Mesenchymal stem cell (in vitro differentiated cells and primary cell): ENCODE results near the gene PPIP5K1.

Experiments
- DNase-seq: peaks from one replicate; pipeline ENCODE4 v3.0.0-alpha.2; 2013
- H2AFZ ChIP-seq: one replicate; pipeline ENCODE4 v1.6.1; 2013; ENCODE audit warnings: low read depth, mild to moderate bottlenecking, control low read depth, inconsistent platforms, low read length, moderate library complexity
- H2AK5ac ChIP-seq: 2 replicates; pipeline ENCODE4 v1.6.1; 2013; ENCODE audit warnings: low read length, moderate library complexity, mild to moderate bottlenecking, inconsistent platforms; ENCODE audit not compliant: severe bottlenecking
- H2BK120ac ChIP-seq: one replicate; pipeline ENCODE4 v1.6.1; 2013; ENCODE audit warnings: low read depth, mild to moderate bottlenecking, inconsistent platforms, low read length, moderate library complexity
- H2BK12ac ChIP-seq, 2 experiments: one replicate each; pipeline ENCODE4 v1.6.1; 2013; ENCODE audit warnings: inconsistent platforms in 2 of 2, low read length in 2 of 2, mild to moderate bottlenecking in 2 of 2, moderate library complexity in 2 of 2, control low read depth in 1 of 2
- H2BK15ac ChIP-seq: one replicate; pipeline ENCODE4 v1.6.1; 2013; ENCODE audit warnings: mild to moderate bottlenecking, low read depth, inconsistent platforms; ENCODE audit not compliant: poor library complexity, severe bottlenecking
- H2BK5ac ChIP-seq: 2 replicates; pipeline ENCODE4 v1.6.1; 2013; ENCODE audit warnings: low read depth, mild to moderate bottlenecking, low read length, control low read depth, inconsistent platforms; ENCODE audit not compliant: poor library complexity, severe bottlenecking
- H3K14ac ChIP-seq, 2 experiments: one replicate each; pipeline ENCODE4 v1.6.1; 2013; ENCODE audit warnings: inconsistent platforms in 2 of 2, low read length in 2 of 2, control low read depth in 1 of 2, mild to moderate bottlenecking in 1 of 2, moderate library complexity in 1 of 2
- H3K18ac ChIP-seq, 2 experiments: one replicate each; pipeline ENCODE4 v1.6.1; 2013; ENCODE audit warnings: inconsistent platforms in 2 of 2, low read length in 2 of 2, control low read depth in 1 of 2, low read depth in 1 of 2, mild to moderate bottlenecking in 1 of 2
- H3K23ac ChIP-seq, 2 experiments: one replicate each; pipeline ENCODE4 v1.6.1; 2013; ENCODE audit warnings: inconsistent platforms in 2 of 2, low read length in 2 of 2, mild to moderate bottlenecking in 2 of 2, moderate library complexity in 2 of 2, control low read depth in 1 of 2
- H3K27ac ChIP-seq: 2 replicates; pipeline ENCODE4 v1.5.1; 2013; ENCODE audit warnings: mild to moderate bottlenecking, moderate library complexity, low read length, control low read depth, inconsistent platforms; ENCODE audit not compliant: poor library complexity, severe bottlenecking
- H3K27me3 ChIP-seq, 2 experiments: 2 replicates each; pipeline versions ENCODE4 v1.6.1 to v1.7.0; 2013; ENCODE audit warnings: low read length in 2 of 2, mild to moderate bottlenecking in 2 of 2, moderate library complexity in 2 of 2, control low read depth in 1 of 2, inconsistent platforms in 1 of 2; ENCODE audit not compliant: control insufficient read depth in 1 of 2, insufficient read depth in 1 of 2
- H3K36me3 ChIP-seq, 2 experiments: 2 replicates each; pipeline versions ENCODE4 v1.6.1 to v1.7.0; 2013; ENCODE audit warnings: low read length in 2 of 2, control low read depth in 1 of 2, inconsistent platforms in 1 of 2, low read depth in 1 of 2, mild to moderate bottlenecking in 1 of 2; ENCODE audit not compliant: insufficient read depth in 2 of 2, control insufficient read depth in 1 of 2
- H3K4ac ChIP-seq, 2 experiments: one replicate each; pipeline ENCODE4 v1.6.1; 2013; ENCODE audit warnings: inconsistent platforms in 2 of 2, low read length in 2 of 2, mild to moderate bottlenecking in 2 of 2, moderate library complexity in 2 of 2, control low read depth in 1 of 2, low read depth in 1 of 2
- H3K4me1 ChIP-seq: 2 replicates; pipeline ENCODE4 v1.6.1; 2013; ENCODE audit warnings: low read depth, low read length, control low read depth; ENCODE audit not compliant: control insufficient read depth, insufficient read depth
- H3K4me2 ChIP-seq: 2 replicates; pipeline ENCODE4 v1.6.1; 2013; ENCODE audit warnings: low read length, mild to moderate bottlenecking, inconsistent platforms; ENCODE audit not compliant: poor library complexity, severe bottlenecking
- H3K4me3 ChIP-seq, 2 experiments: 2 replicates each; pipeline versions ENCODE4 v1.5.1 to v1.7.0; 2013; ENCODE audit warnings: low read length in 2 of 2, mild to moderate bottlenecking in 2 of 2, control low read depth in 1 of 2, low read depth in 1 of 2; ENCODE audit not compliant: insufficient read depth in 1 of 2
- H3K79me1 ChIP-seq: replicated peaks from 2 replicates; pipeline ENCODE4 v1.6.1; 2013; ENCODE audit warnings: mild to moderate bottlenecking, control low read depth, low read length, inconsistent platforms; ENCODE audit not compliant: poor library complexity, severe bottlenecking
- H3K9ac ChIP-seq: 2 replicates; pipeline ENCODE4 v1.7.0; 2013; ENCODE audit warnings: mild to moderate bottlenecking, low read length, moderate library complexity
- H3K9me3 ChIP-seq: 2 replicates; pipeline ENCODE4 v1.7.0; 2013; ENCODE audit warnings: mild to moderate bottlenecking, low read length; ENCODE audit not compliant: control insufficient read depth
- H4K8ac ChIP-seq: one replicate; pipeline ENCODE4 v1.6.1; 2013; ENCODE audit warnings: inconsistent platforms, mild to moderate bottlenecking, low read length, moderate library complexity
- H4K91ac ChIP-seq: one replicate; pipeline ENCODE4 v1.6.1; 2013; ENCODE audit warnings: mild to moderate bottlenecking, low read length, inconsistent platforms
- WGBS: methylation state at CpG from one replicate; pipeline ENCODE4 v1.1.7; 2013; ENCODE audit warnings: mixed read lengths; 5-methylcytosine and 5-hydroxymethylcytosine counted together

PPIP5K1 gene

GRCh38 chr15:43498990-43499389 lies 91.0 kb downstream of the PPIP5K1 start:
- Histone ChIP-seq H4K91ac (no peak overlapping the region), H3K9ac (no peak overlapping the region), H2BK5ac (no peak overlapping the region), H3K79me1 (no peaks in the 10 kb centered on the region), H3K4me1 (no peaks in the 10 kb centered on the region), H2BK15ac (no peak overlapping the region), H3K18ac (no peak overlapping the region), H4K8ac (no peak overlapping the region), H2AFZ (no peak overlapping the region), H3K4ac (no peak overlapping the region), H2BK120ac (no peak overlapping the region), H2AK5ac (no peak overlapping the region), H3K9me3 (no peaks in the 10 kb centered on the region), H3K27me3 (no peaks in the 10 kb centered on the region), H3K14ac (no peak overlapping the region), H3K36me3 (no peaks in the 10 kb centered on the region), H3K23ac (no peak overlapping the region), H3K27ac (no peak overlapping the region), H3K4me3 (no peak overlapping the region), H3K4me2 (no peak overlapping the region), H2BK12ac (no peak overlapping the region)
- no peak for DNase-seq
- 79% methylated on average over 2 of the region's 3 CpGs for WGBS

GRCh38 chr15:43493703-43494472 lies 96.1 kb downstream of the PPIP5K1 start:
- Histone ChIP-seq H4K91ac (no peak overlapping the region), H2BK5ac (no peak overlapping the region), H3K4me1 (no peaks in the 10 kb centered on the region), H2BK12ac (no peak overlapping the region), H3K4me2 (peak overlapping the region; percentile 57), H3K14ac (no peak overlapping the region), H3K18ac (no peak overlapping the region), H2AFZ (no peak overlapping the region), H3K79me1 (peaks cover 9% of the 10 kb centered on the region), H3K4ac (no peak overlapping the region), H2BK15ac (no peak overlapping the region), H4K8ac (peak overlapping the region; percentile 19), H3K4me3 (peak overlapping the region in 1 of 2 experiments; percentile 92), H3K27ac (no peak overlapping the region), H3K36me3 (peaks cover 0 to 28% of the 10 kb centered on the region in 2 experiments), H3K27me3 (no peaks in the 10 kb centered on the region), H3K23ac (no peak overlapping the region), H3K9ac (peak overlapping the region; percentile 96), H2BK120ac (no peak overlapping the region), H3K9me3 (no peaks in the 10 kb centered on the region), H2AK5ac (peak overlapping the region; percentile 37)
- WGBS, result 53% methylated on average over 7 of the region's 7 CpGs
- DNase-seq, result no peak

- H3K4me3 ChIP-seq, result peak within 1 kb of the TSS; percentile 90 to 92
- H2BK120ac ChIP-seq, result peak within 1 kb of the TSS; percentile 78
- peak within 1 kb of the TSS; percentile 96 for H3K9ac ChIP-seq
- H3K23ac ChIP-seq, result peak within 1 kb of the TSS in 1 of 2 experiments; percentile 57
- DNase-seq, result peak; percentile 98
- peak within 1 kb of the TSS; percentile 73 to 93 for H3K18ac ChIP-seq
- H3K27ac ChIP-seq, result peak within 1 kb of the TSS; percentile 58
- no peak within 1 kb of the TSS for H2BK12ac ChIP-seq
- peak within 1 kb of the TSS; percentile 90 for H4K8ac ChIP-seq
- WGBS, result under 1% methylated on average over 54 of the region's 54 CpGs
- no peaks in the 10 kb centered on the region for H3K27me3 ChIP-seq
- H2AK5ac ChIP-seq, result peak within 1 kb of the TSS; percentile 37
- H3K79me1 ChIP-seq, result peaks cover 10% of the 10 kb centered on the region
- H4K91ac ChIP-seq, result peak within 1 kb of the TSS; percentile 93
- H3K36me3 ChIP-seq, result peaks cover 2 to 37% of the 10 kb centered on the region in 2 experiments
- peak within 1 kb of the TSS in 1 of 2 experiments; percentile 50 for H3K14ac ChIP-seq
- H2BK15ac ChIP-seq, result peak within 1 kb of the TSS; percentile 63
- H3K4me1 ChIP-seq, result no peaks in the 10 kb centered on the region
- no peaks in the 10 kb centered on the region for H3K9me3 ChIP-seq
- peak within 1 kb of the TSS; percentile 4 for H2BK5ac ChIP-seq
- peak within 1 kb of the TSS; percentile 68 for H2AFZ ChIP-seq
- peak within 1 kb of the TSS; percentile 71 for H3K4me2 ChIP-seq
- peak within 1 kb of the TSS in 1 of 2 experiments; percentile 62 for H3K4ac ChIP-seq
Measured at GRCh38 chr15:43492673-43493601, 97.1 kb downstream of the PPIP5K1 start, which contains the start of gene TP53BP1. Gene TP53BP1 (minus strand): TSS chr15:43493156. CDS start chr15:43493043, 113 bp downstream.

GRCh38 chr15:43492266-43492665 lies 97.7 kb downstream of the PPIP5K1 start:
- no peak overlapping the region for H4K91ac ChIP-seq

More at GRCh38 chr15:43492266-43492665, 97.7 kb downstream of the PPIP5K1 start:
- H3K79me1 ChIP-seq, result peaks cover 15% of the 10 kb centered on the region
- H4K8ac ChIP-seq, result no peak overlapping the region
- H2AFZ ChIP-seq, result no peak overlapping the region
- H3K23ac ChIP-seq, result no peak overlapping the region
- no peak overlapping the region for H2BK120ac ChIP-seq
- peak overlapping the region; percentile 71 for H3K4me2 ChIP-seq
- H3K9ac ChIP-seq, result peak overlapping the region; percentile 96
- no peak overlapping the region for H3K14ac ChIP-seq
- no peak overlapping the region for H2BK5ac ChIP-seq
- H3K27me3 ChIP-seq, result no peaks in the 10 kb centered on the region
- no peak overlapping the region for H3K4ac ChIP-seq
- H3K9me3 ChIP-seq, result no peaks in the 10 kb centered on the region
- DNase-seq, result no peak
- H2BK15ac ChIP-seq, result no peak overlapping the region
- H3K27ac ChIP-seq, result no peak overlapping the region
- WGBS, result 8% methylated on average over 6 of the region's 7 CpGs
- H2BK12ac ChIP-seq, result no peak overlapping the region
- H3K4me1 ChIP-seq, result no peaks in the 10 kb centered on the region
- H3K18ac ChIP-seq, result no peak overlapping the region
- peaks cover 8 to 44% of the 10 kb centered on the region in 2 experiments for H3K36me3 ChIP-seq
- H2AK5ac ChIP-seq, result no peak overlapping the region
- H3K4me3 ChIP-seq, result peak overlapping the region; percentile 90 to 92
